HL-60 (cell line): Measurements from ENCODE around the gene SLC22A13.
A peak's percentile ranks its signal among the peaks of the same experiment; 100 is the strongest.
"Not testable (repeated sequence)": the region's sequence is repeated elsewhere in the genome, so short reads cannot be mapped to it uniquely, and the experiment has no call there.

Experiments
- DNase-seq, 2 experiments: peaks; one replicate each; pipeline ENCODE4 v3.0.0-alpha.2; 2010 to 2020; ENCODE audit warnings: low read depth in 1 of 2, low spot score in 1 of 2
- H3K27ac ChIP-seq: fragments of 250-450 bp; sonication (Bioruptor Pico); replicated peaks from 2 replicates; pipeline ENCODE4 v1.5.1; 2020; ENCODE audit warnings: mild to moderate bottlenecking, moderate library complexity
- H3K27me3 ChIP-seq: fragments of 250-450 bp; sonication (Bioruptor Pico); 2 replicates; pipeline ENCODE4 v1.5.1; 2021; ENCODE audit warnings: mild to moderate bottlenecking, moderate library complexity; ENCODE audit not compliant: insufficient read depth, poor library complexity, severe bottlenecking
- H3K4me3 ChIP-seq: replicated peaks from 2 replicates; pipeline ENCODE4 v1.5.1; 2011; ENCODE audit warnings: mild to moderate bottlenecking, control low read depth, low read length; ENCODE audit not compliant: insufficient read depth
- CTCF ChIP-seq: IDR thresholded peaks from one replicate; pipeline ENCODE4 v1.5.1; 2011; ENCODE audit warnings: low read length, control low read depth, inconsistent platforms; ENCODE audit not compliant: insufficient read depth
- GABPA ChIP-seq: IDR thresholded peaks from 2 replicates; pipeline ENCODE4 v1.6.1; 2012; ENCODE audit warnings: low read depth
- POLR2AphosphoS5 ChIP-seq: IDR thresholded peaks from 2 replicates; pipeline ENCODE4 v1.6.1; 2012; ENCODE audit warnings: low read depth
- REST ChIP-seq: IDR thresholded peaks from 2 replicates; pipeline ENCODE4 v1.6.1; 2012; ENCODE audit warnings: low read depth; ENCODE audit not compliant: insufficient replicate concordance
- SPI1 ChIP-seq: IDR thresholded peaks from 2 replicates; pipeline ENCODE4 v1.6.1; 2012; ENCODE audit warnings: low read depth, mild to moderate bottlenecking, borderline replicate concordance

SLC22A13 gene

GRCh38 chr3:38297053-38297452, 31.4 kb downstream of the SLC22A13 start:
- not testable (repeated sequence) for H3K4me3 ChIP-seq, H3K27me3 ChIP-seq, DNase-seq, H3K27ac ChIP-seq

- TF ChIP-seq CTCF, result no peak
- TF ChIP-seq POLR2AphosphoS5, result no peak
- no peak for TF ChIP-seq GABPA
- TF ChIP-seq SPI1, result no peak
- Histone ChIP-seq H3K27me3 (no peaks in the 10 kb centered on the region), H3K27ac (no peak overlapping the region), H3K4me3 (no peak overlapping the region)
- DNase-seq, result no peak
These were observed 31.9 kb downstream of the SLC22A13 start for GRCh38 chr3:38297537-38297936.

GRCh38 chr3:38297947-38298711, 32.5 kb downstream of the SLC22A13 start:
- TF ChIP-seq SPI1 (no peak), CTCF (peak; percentile 21), REST (no peak), GABPA (no peak), POLR2AphosphoS5 (no peak)
- no peak for DNase-seq
- Histone ChIP-seq H3K27me3 (no peaks in the 10 kb centered on the region), H3K27ac (no peak overlapping the region), H3K4me3 (no peak overlapping the region)

- no peak for DNase-seq
- TF ChIP-seq CTCF (no peak), REST (no peak), POLR2AphosphoS5 (no peak), GABPA (no peak), SPI1 (no peak)
- Histone ChIP-seq H3K27ac (no peak overlapping the region), H3K4me3 (no peak overlapping the region), H3K27me3 (no peaks in the 10 kb centered on the region)
These were observed 41.3 kb downstream of the SLC22A13 start for GRCh38 chr3:38306941-38307340.
